ENCODE measurements around the gene MTA1. TPM values are rescaled to one million over a fixed set of nuclear protein-coding genes. Genes with fewer than 3 reads are reported as not detected.

MTA1 gene
- total and polyA plus RNA-seq, 4 donors, result 3.7 to 28.1 (median 21.0) TPM

GRCh38 chr14:105503935-105504692 lies 84.5 kb downstream of the MTA1 start:
- Histone ChIP-seq H3K4me1 (ENCODE audit: control insufficient read depth in 4 of 4, insufficient read depth in 4 of 4, low read length in 3 of 4) (peaks cover 0 to under 1% (median 0%) of the 10 kb centered on the region in 4 donors), H3K9ac (ENCODE audit: low read depth in 1 of 2, low read length in 2 of 2) (no peak overlapping the region), H3K4me3 (ENCODE audit: low read depth in 1 of 3, low read length in 3 of 3) (no peak overlapping the region), H3K27ac (ENCODE audit: low read depth in 1 of 2, low read length in 2 of 2) (no peak overlapping the region), H3K36me3 (ENCODE audit: control insufficient read depth in 4 of 4, insufficient read depth in 3 of 4, low read depth in 1 of 4, low read length in 3 of 4) (no peaks in the 10 kb centered on the region), H3K27me3 (ENCODE audit: control insufficient read depth in 4 of 4, insufficient read depth in 4 of 4, low read length in 3 of 4) (no peaks in the 10 kb centered on the region), H3K9me3 (ENCODE audit: control insufficient read depth in 4 of 4, low read length in 3 of 4) (no peaks in the 10 kb centered on the region)
- DNase-seq (ENCODE audit: low spot score), result no peak
- WGBS, result 79% methylated on average over 29 of the region's 29 CpGs
- TF ChIP-seq ZBTB33 (IDR thresholded peaks at IDR 0.05) (no peak), RAD21 (IDR thresholded peaks at IDR 0.05) (no peak), HNF4A (conservative IDR thresholded peaks at IDR 0.05) (no peak), RXRA (IDR thresholded peaks at IDR 0.05) (no peak), SP1 (IDR thresholded peaks at IDR 0.05) (no peak), TAF1 (conservative IDR thresholded peaks at IDR 0.05) (no peak), FOXA2 (IDR thresholded peaks at IDR 0.05) (no peak), FOXA1 (IDR thresholded peaks at IDR 0.05) (no peak), GABPA (IDR thresholded peaks at IDR 0.05 in 1 of 2, conservative IDR thresholded peaks at IDR 0.05 in 1 of 2) (no peak), NR2F2 (IDR thresholded peaks at IDR 0.05) (no peak), HNF4G (IDR thresholded peaks at IDR 0.05) (no peak)
- TF ChIP-seq, protein P1, sequence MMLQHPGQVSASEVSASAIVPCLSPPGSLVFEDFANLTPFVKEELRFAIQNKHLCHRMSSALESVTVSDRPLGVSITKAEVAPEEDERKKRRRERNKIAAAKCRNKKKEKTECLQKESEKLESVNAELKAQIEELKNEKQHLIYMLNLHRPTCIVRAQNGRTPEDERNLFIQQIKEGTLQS (IDR thresholded peaks at IDR 0.05), result no peak
- TF ChIP-seq, protein P2, sequence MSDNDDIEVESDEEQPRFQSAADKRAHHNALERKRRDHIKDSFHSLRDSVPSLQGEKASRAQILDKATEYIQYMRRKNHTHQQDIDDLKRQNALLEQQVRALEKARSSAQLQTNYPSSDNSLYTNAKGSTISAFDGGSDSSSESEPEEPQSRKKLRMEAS (IDR thresholded peaks at IDR 0.05), result no peak

- Histone ChIP-seq H3K4me3 (ENCODE audit: low read depth in 1 of 3, low read length in 3 of 3) (no peak overlapping the region), H3K27ac (ENCODE audit: low read depth in 1 of 2, low read length in 2 of 2) (no peak overlapping the region), H3K27me3 (ENCODE audit: control insufficient read depth in 4 of 4, insufficient read depth in 4 of 4, low read length in 3 of 4) (no peaks in the 10 kb centered on the region), H3K4me1 (ENCODE audit: control insufficient read depth in 4 of 4, insufficient read depth in 4 of 4, low read length in 3 of 4) (no peaks in the 10 kb centered on the region), H3K9me3 (ENCODE audit: control insufficient read depth in 4 of 4, low read length in 3 of 4) (no peaks in the 10 kb centered on the region), H3K36me3 (ENCODE audit: control insufficient read depth in 4 of 4, insufficient read depth in 3 of 4, low read depth in 1 of 4, low read length in 3 of 4) (no peaks in the 10 kb centered on the region), H3K9ac (ENCODE audit: low read depth in 1 of 2, low read length in 2 of 2) (no peak overlapping the region)
- TF ChIP-seq RXRA (IDR thresholded peaks at IDR 0.05), result no peak
- no peak for TF ChIP-seq RAD21 (IDR thresholded peaks at IDR 0.05)
- TF ChIP-seq FOXA1 (IDR thresholded peaks at IDR 0.05), result no peak
- no peak for TF ChIP-seq REST (IDR thresholded peaks at IDR 0.05)
- TF ChIP-seq GABPA (IDR thresholded peaks at IDR 0.05 in 1 of 2, conservative IDR thresholded peaks at IDR 0.05 in 1 of 2), result no peak
- TF ChIP-seq SP1 (IDR thresholded peaks at IDR 0.05), result no peak
- no peak for TF ChIP-seq FOXA2 (IDR thresholded peaks at IDR 0.05)
- no peak for TF ChIP-seq HNF4A (conservative IDR thresholded peaks at IDR 0.05)
- TF ChIP-seq, protein P2 (IDR thresholded peaks at IDR 0.05), result no peak
- no peak for TF ChIP-seq EGR1 (IDR thresholded peaks at IDR 0.05; ENCODE audit: low read depth in 2 of 2)
- no peak for TF ChIP-seq CTCF (IDR thresholded peaks at IDR 0.05; ENCODE audit: low read depth, low read length, missing input control)
- no peak for TF ChIP-seq TAF1 (conservative IDR thresholded peaks at IDR 0.05)
- no peak for TF ChIP-seq HNF4G (IDR thresholded peaks at IDR 0.05)
- no peak for TF ChIP-seq NR2F2 (IDR thresholded peaks at IDR 0.05)
- 89% methylated on average over 16 of the region's 16 CpGs for WGBS
- no peak for DNase-seq (ENCODE audit: low spot score)
Measured at GRCh38 chr14:105505101-105505500, 85.5 kb downstream of the MTA1 start.
